GM06990 (cell line): ENCODE measurements around the gene TOP1.

Experiments used
- DNase-seq: peaks from one replicate; pipeline ENCODE4 v3.0.0-alpha.2; 2011; ENCODE audit not compliant: insufficient read length; ENCODE audit errors: extremely low read depth
- H3K27me3 ChIP-seq: replicated peaks from 2 replicates; pipeline ENCODE4 v1.6.0; 2011; ENCODE audit warnings: low read length; ENCODE audit not compliant: control insufficient read depth, insufficient read depth
- H3K36me3 ChIP-seq: 2 replicates; pipeline ENCODE4 v1.5.1; 2011; ENCODE audit warnings: low read length; ENCODE audit not compliant: control insufficient read depth, insufficient read depth
- H3K4me3 ChIP-seq: replicated peaks from 2 replicates; pipeline ENCODE4 v1.5.1; 2011; ENCODE audit warnings: low read depth, mild to moderate bottlenecking, control low read depth, low read length
- CTCF ChIP-seq: IDR thresholded peaks from 2 replicates; pipeline ENCODE4 v1.5.1; 2011; ENCODE audit warnings: low read length, control low read depth, mild to moderate bottlenecking, inconsistent platforms; ENCODE audit not compliant: insufficient read depth, poor library complexity, severe bottlenecking

The TOP1 gene

GRCh38 chr20:41005361-41005729 lies 23.3 kb upstream of the TOP1 start:
- no peaks in the 10 kb centered on the region for H3K36me3 ChIP-seq
- no peaks in the 10 kb centered on the region for H3K27me3 ChIP-seq
- no peak overlapping the region for H3K4me3 ChIP-seq
- no peak for DNase-seq
- TF ChIP-seq CTCF, result no peak

- Histone ChIP-seq H3K27me3 (no peaks in the 10 kb centered on the region), H3K36me3 (no peaks in the 10 kb centered on the region), H3K4me3 (no peak overlapping the region)
- no peak for TF ChIP-seq CTCF
- no peak for DNase-seq
These were observed 22.3 kb upstream of the TOP1 start for GRCh38 chr20:41006126-41006935.

GRCh38 chr20:41006936-41007474 lies 21.6 kb upstream of the TOP1 start:
- no peak for TF ChIP-seq CTCF
- Histone ChIP-seq H3K4me3 (no peak overlapping the region), H3K36me3 (no peaks in the 10 kb centered on the region), H3K27me3 (no peaks in the 10 kb centered on the region)
- no peak for DNase-seq

GRCh38 chr20:41007481-41007880 lies 21.1 kb upstream of the TOP1 start:
- no peak overlapping the region for H3K4me3 ChIP-seq

GRCh38 chr20:41009946-41010345 lies 18.7 kb upstream of the TOP1 start:
- no peak for TF ChIP-seq CTCF
- Histone ChIP-seq H3K4me3 (no peak overlapping the region), H3K36me3 (no peaks in the 10 kb centered on the region), H3K27me3 (no peaks in the 10 kb centered on the region)
- no peak for DNase-seq

More at GRCh38 chr20:41007481-41007880, 21.1 kb upstream of the TOP1 start:
- Histone ChIP-seq H3K36me3 (no peaks in the 10 kb centered on the region), H3K27me3 (no peaks in the 10 kb centered on the region)
- no peak for DNase-seq
- TF ChIP-seq CTCF, result no peak
